DMS153 treated with DMSO at 0.1 percent for 48 hours (cell line): ENCODE results near the gene MAPK11.

Experiments
- DNase-seq: peaks from one replicate; lab custom pipeline; 2025; ENCODE audit not compliant: unreplicated experiment; lab: John Stamatoyannopoulos, UW

MAPK11 gene

DNA sequence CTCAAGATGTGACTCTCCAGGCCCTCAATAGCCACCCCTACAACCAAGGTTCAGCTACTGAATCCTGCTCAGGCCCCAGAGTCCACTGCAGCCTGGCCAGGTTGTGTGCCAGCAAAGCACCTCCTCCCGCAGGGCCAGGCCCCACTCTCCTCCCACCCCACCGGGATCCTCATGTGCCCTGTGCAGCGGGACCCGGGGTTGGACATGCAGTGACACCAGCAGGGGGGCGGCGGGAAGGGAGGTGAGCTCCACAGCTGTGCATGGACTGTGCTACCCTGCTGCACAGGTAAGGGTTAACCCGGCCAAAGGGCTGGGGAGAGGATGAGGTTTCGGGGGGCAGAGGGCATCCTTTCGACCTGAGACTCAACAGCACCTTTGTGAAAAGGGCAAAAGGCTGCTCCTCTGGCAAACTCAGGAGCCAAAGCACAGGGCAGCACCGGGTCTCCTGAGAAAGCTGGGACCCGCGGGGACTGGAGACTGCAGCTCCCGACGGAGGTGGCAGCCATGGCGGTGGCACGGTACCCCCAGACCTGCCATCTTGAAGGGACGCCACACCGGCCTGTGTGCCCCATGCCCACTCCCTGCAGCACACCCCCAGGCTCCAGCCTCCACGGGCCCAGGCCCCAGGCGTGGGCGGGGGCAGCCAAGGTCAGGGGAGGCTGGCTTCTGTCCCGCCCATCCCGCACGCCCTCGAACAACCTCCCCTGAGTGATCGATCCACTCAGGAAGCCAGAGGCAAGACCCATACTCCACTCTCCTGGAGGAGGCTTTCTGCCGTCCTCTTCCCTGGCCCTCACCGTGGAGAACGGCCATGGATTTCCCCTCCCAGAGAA, 26.7 kb upstream of the MAPK11 start:
- DNase-seq: no peak

DNA sequence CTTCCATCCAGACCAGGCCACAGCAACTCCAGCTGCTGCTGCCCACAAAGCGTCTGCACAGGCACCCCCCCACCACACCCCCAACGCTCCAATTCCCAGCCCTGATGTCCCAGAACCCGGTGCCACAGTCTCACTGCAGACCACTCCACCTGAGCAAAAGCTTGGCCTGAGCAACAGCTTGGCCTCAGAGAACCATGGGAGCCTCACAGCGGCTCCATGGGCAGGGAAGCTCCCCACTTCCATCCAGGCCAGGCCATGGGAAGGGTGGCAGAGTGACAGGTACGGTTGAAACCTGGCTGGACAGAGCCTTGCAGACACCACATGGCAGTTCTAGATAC, 24.1 kb upstream of the MAPK11 start:
- no peak for DNase-seq

DNA sequence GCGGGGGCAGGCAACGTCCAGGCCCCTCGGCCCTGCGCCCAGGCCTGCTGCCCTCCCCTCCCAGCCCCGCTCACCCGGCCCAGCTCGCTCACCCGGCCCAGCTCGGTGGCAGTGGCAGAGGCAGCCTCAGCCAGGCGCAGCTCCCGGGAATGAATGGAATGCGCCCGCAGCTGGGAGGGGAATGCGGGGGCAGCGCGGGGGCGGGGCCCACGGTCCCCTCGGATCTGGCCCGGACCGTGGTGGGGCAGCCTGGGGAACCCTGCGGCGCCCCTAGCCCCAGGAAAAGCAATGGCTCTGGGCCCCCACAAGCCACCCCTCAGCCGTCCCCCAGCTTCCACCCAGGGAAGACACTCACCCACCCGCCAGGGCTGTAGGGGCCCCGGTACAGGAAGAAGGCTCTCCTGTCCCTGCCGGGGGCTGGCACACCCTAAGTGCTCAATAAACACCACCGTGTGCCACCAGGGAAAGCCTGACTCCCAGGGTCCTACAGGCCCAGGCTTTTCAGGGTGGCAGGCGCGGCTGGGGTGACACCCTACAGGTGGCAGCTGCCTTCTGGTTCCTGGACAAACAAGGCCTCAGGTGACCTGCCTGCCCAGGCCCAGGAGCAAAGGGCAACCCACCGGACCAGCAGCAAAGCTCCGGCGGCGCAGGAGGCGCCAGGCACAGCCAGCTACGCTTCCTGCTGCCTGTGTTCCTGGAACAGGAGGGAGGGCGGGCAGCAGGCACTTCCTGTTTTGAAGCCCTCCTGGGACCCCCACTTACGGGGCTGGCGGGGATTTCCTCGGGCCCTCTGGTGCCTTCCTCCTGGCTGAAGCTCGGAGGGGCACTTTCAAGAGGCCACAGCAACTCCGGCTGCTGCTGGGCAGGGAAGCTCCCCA, 23.5 kb upstream of the MAPK11 start:
- DNase-seq: no peak

DNA sequence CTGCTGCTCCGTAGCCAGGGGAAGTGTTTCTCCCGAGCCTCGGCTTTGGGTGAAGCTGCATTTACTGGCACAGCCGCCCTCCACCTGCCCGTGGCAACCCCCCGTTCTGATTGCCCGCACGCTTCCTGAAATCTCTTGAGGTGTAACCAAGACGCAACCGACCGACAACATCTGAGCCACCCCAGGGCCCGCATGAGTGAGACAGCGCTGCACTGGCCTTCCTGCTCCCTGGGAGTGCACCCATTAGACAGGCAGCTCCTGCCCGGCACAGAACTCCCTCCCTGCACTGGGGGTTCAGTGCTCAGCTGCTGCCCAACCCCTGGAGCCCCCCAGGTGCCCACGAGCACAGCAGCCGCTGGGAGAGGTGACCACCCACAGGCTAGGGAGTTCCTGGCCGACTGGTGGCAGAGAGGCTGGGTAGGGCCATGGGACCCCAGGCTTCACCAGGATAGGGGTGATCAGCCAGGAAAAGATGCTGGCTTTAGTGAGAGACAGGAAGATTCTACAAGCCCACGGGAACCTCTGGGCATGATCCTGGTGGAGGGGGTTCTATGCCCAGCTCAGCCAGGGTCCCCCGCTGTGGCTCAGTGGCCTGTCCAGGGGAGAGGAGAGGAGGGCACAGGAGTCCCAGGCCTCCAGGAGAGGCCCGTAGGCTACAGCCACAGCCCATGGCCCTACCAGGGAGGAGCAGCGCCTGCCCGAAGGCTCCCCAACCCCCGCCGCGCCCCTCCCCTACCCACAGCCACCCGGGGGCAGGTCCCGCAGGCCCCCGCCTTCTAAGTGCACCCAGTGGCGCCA, 22.7 kb upstream of the MAPK11 start:
- DNase-seq: no peak

DNA sequence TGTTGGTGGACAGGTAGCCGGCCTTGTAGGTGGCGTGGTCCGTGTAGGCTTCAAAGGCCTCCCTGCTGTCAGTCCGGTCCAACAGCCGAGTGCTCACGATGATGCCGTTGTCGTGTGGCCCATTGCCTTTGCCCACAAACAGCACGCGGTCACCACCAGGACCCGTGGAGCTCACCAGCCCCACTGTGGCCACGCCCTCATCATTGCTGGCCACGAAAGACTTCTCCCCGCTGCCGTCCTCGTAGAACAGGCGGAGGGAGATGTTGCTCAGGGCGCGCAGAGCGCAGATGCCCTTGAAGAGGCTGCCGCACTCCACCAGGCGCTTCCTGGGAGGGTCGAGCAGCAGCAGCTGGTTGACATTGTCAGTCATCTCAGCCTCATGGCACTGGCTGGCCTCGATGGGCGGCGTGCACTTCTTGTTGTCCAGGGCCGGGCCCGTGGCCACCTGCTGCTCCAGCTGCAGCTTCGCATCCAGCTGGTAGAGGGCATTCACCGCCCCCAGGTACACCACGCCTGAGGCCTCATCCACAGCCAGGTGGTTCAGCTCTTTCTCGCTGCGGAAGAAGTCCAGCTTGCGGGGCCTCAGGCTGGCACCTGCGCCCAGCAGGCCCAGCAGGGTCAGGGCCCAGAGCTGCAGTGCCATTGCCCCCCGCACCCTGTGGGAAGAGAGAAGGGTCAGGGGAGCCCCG, 19.9 kb upstream of the MAPK11 start:
- DNase-seq: no peak

DNA sequence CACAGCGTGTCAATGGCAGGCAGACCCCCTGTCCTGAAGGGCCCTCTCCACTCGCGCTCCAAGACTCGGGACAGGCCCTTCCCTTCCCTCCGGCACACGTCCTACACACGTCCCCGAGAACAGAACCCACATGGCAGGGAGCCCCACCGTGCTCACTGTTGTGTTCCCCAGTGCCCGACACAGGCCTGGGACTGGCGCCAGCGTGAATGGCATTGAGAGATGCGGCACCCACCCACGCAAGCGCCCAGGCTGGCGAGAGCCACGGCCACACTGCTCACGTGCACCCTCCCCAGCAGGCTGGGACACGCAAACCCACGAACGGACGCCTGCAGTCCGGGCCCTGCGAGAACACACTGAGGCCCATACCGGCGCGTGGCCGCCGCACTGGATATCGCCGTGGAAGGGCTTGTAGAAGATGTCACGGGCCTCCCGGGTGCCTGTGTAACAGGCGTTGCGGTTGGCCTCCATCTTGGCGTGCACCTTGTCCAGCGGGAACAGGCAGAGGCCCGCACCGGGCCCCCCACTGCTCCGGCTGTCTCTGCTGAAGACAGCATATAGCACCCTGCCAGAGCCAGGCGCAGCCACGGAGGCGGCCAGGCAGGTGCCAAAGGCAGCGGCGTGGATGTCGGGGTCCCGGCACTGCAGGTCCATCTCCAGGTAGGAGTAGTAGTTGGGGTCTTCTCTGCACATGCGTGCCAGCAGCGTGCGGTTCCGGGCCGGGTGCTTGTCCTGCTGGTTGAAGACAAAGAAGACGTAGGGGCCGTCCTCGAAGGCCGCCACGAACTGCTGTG, 19.2 kb upstream of the MAPK11 start:
- no peak for DNase-seq

DNA sequence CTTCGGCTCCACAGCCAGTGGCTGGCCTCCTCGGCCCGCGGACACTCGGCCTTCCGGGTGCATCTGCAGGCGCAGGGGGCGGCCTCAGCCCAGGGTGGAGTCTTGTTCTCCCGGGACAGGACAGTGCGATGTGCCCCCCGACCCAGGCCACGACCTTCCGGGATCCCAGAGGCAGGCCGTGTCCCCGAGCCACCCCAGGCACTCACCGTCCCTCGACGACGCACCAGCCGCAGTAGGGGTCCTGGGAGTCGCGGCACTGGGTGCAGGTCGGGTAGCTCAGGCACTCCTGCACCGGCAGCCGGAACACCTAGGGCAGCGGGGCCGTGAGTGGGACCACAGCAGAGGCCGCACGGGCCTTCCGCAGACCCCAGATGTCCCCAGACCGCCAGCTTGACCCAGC, 17.6 kb upstream of the MAPK11 start:
- DNase-seq: no peak

DNA sequence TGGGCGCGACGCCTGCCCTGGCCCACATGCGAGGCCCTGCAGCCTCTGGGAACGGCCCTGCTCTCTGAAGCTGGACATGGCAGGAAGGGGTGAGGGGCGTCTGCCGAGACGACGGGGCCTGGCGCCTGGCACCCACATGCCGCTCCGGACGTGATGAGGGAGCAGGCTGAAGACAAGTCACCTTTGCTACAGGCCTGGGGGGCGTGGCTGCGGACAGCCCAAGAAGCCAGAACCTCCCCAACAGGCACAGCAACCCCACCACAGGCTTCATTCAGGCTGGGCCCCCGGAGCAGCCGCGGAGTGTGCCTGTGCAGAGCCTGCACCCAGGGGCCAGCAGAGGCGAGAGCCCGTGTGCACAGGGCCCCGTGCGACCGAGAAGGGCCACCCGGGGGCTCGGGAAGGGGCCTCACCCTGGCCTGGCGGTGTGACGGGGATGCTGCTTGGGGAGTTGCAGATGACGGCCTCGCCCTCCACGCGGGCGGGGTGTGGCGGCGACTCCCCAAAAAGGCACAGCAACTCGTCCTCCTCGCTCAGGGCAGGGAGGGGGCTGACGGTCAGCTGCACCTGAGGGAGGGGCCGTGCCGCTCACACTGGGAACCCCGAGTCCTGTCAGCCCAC, 16.6 kb upstream of the MAPK11 start:
- no peak for DNase-seq

DNA sequence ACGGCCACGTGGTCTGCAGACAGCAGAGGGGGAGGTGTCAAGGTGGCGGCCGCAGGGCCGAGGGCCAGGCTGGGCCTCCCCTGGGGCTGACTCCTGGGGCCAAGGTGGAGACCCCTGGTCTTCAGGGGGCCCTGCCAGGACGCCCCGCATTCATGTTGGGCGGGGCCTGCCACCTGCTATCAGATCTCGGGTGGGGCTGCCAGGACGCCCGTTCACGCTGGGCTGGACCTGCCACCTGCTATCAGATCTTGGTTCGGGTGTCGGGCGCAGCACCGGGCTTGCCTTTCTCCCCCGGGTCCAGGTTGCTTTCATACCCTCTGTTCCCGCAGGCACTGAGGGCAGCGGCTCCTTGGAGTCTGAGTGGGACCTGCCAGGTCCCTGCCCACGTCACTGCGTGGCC, 16.1 kb upstream of the MAPK11 start:
- no peak for DNase-seq

DNA sequence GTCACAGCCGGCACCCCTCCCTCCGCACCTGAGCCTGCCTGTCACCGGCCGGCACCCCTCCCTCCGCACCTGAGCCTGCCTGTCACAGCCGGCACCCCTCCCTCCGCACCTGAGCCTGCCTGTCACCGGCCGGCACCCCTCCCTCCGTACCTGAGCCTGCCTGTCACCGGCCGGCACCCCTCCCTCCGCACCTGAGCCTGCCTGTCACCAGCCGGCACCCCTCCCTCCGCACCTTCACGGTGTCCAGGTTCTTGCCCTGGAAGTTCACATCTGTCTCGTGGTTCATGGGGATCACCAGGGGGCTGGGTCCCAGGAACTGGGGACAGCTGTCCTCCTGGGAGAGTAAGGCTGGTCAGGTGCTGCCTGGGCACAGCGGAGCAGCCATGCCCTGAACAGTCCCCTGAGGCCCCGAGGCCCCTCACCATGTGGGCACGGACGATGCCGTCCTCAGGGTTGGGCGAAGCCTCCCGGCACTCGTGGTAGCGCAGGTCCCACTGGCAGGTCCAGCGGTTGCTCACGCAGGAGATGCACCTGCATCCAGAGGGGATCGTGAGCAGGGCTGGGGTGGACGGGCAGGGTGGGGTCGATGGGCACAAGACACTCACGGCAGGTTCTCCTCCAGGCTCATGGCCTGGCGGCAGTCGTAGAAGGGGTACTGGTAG, 15.5 kb upstream of the MAPK11 start:
- no peak for DNase-seq

DNA sequence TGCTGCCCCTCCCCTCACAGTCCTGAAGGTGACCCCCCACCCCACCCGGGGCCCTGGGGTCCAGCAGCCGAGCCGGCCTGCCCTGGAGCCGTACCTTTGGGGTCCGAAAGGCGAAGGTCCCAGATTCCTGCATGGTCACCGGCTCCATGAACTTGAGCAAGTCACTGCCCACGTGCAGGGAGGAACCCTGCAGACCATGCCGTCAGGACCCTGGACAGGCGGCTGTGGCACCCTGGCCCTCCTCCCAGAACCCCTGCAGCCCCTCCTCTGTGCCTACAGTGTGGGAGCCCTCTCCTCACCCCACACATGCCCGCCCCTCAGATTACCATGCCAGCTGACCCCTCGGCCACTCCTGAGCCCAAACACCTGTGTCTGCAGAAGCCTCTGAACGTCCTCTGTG, 14.3 kb upstream of the MAPK11 start:
- DNase-seq: no peak

DNA sequence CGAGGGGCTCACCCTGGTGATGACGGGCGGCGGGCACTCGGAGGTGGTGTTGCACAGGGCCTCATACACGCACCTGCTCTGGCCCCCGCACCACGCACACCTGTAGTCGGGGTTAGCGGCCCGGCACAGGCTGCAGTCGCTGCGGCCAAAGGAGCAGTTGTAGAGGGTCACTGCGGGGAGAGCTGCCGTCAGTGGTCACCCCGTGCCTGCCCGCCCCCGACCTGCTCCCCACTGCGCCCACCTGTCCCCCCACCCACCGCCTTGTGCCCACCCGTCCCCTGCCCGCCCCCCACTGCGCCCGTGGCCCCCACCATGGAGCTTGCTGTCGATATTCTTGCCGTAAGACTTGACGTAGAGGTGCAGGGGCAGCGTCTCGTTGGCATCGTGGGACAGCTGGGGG, 13.6 kb upstream of the MAPK11 start:
- DNase-seq: no peak

DNA sequence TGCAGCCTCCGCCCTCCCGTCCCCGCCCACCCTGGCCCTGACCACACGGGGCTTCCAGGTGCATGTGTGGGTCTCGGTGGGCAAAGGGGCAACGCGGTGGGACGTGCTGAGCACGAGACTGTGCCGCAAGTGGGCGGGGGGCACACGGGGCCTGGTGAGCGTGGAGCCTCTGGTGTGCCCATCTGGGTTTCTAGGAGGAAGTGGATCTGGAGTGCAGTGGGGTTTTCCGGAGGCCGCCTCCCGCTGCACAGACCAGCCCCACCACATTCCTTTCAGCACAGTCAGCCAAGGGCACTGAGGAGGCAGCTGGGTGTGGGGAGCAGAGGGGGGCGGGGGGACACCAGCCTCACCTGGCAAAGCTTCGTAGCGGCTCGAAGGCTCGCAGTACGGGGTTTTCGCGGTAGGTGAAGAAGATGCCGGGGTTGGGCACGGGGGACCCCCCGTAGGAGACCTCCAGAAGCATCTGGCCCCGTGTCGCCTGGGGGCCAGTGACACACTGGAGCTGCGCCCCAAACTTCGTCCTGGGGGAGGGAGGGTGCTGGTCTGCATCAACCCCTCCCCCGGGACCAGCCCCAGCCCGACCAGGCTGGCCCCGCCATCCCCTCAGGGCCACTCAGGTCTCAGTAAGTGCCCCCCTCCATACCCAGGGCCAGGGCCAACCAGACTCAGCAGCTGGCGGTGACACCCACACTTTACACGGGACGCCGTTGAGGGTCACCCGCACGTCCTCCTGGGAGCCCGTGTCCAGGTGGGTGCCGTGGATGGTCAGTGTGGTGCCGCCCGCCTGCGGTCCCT, 12.4 kb upstream of the MAPK11 start:
- DNase-seq: no peak

DNA sequence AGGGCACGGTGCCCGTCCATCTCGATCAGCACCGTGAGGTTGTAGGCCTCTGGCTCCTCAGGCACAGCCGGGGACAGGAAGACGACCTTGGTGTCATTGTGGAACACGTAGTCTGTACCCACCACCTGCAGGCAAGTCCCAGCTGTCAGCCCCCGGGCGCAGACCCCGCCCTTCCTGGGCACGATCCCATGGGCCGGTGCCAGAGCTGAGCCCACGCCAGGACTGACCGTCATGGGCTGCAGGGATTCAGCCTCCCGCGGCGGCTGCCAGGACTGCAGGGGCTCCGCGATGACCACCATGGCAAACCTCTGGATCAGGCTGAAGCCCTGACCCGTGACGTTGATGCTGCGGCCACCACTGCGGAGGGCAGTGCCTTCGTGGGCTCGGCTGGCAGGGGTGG, 11.8 kb upstream of the MAPK11 start:
- DNase-seq: no peak

DNA sequence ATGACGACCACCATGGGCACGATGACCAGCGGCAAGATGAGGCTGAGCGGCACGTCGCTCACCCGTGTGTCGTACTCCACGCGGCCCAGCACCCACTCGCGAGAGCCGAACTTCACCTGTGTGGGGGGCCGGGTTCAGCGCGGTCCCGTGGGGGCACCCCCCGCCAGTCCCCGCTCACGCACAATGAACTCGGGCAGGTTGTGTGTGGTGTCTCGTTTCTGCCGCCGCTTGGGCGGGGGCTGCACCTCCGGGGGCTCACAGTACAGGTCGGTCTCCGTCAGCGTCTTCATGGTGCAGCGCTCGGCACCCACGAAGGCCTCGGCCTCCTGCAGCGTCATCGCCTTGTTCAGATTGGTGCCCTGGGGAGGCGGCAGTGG, 11.2 kb upstream of the MAPK11 start:
- DNase-seq: no peak

DNA sequence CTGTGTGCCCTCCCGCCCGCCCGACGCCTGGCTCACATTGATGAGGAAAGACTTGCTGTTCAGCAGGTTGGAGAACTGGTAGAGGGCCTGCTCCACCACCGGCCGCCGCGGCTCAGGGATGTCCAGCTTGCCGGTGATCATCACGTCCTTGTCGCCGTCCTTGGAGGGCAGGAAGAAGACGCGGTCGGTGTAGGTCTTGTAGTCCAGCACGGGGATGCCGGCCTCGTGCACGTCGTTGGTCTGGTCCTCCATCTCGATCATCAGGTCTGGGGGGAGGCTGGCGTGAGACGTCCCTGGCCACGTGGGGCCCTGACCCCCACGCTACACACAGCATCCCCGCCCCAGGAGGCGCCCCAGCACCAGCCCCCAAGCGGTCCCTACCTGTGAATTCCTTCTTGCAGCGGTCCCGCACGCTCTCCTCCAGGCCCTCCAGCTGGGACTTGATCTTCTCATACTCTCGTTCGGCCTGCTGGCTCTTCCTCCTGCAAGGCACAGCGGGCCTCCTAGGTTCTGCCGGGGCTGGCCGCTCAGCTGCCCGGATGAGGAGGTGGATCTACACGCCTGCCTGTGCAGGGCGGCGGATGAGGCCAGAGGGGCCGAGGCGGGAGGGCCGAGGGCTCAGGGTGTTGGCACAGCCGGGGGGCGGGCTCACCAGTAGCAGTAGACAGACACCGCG, 10.7 kb upstream of the MAPK11 start:
- DNase-seq: no peak

DNA sequence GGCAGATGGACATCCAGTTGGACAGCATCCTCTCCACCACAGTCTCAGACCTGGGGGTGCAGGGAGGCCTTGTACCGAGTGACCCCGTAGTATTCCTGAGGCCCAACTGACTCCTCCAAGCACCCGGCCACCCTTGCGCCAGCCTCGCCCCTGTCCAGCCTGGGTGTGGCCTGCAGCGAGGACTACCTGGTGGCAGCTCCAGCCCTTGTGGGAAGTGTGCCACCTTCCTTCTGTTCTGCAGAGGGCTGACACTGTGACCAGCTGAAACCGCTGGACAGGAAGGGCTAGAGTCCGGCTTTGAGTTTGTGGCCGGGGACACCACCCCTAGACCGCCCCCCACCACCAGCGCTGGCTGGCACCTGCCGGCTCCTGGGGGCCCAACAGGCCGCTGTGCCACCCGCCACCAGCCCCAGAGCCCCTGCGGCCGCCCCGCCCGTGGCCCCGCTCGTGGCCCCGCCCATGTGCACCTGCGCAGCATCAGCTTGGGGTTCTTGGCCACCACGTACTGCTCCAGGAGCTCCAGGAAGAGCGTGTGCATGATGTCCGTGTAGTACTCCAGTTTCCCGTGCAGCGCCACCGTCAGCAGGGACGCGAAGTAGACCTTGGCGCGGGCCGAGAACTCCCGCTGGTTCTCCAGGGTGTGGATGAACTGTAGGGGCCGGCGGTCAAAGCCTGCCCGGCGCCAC, 10.0 kb upstream of the MAPK11 start:
- DNase-seq: no peak
